Measurements from ENCODE around the gene WDR62.

The WDR62 gene

DNA sequence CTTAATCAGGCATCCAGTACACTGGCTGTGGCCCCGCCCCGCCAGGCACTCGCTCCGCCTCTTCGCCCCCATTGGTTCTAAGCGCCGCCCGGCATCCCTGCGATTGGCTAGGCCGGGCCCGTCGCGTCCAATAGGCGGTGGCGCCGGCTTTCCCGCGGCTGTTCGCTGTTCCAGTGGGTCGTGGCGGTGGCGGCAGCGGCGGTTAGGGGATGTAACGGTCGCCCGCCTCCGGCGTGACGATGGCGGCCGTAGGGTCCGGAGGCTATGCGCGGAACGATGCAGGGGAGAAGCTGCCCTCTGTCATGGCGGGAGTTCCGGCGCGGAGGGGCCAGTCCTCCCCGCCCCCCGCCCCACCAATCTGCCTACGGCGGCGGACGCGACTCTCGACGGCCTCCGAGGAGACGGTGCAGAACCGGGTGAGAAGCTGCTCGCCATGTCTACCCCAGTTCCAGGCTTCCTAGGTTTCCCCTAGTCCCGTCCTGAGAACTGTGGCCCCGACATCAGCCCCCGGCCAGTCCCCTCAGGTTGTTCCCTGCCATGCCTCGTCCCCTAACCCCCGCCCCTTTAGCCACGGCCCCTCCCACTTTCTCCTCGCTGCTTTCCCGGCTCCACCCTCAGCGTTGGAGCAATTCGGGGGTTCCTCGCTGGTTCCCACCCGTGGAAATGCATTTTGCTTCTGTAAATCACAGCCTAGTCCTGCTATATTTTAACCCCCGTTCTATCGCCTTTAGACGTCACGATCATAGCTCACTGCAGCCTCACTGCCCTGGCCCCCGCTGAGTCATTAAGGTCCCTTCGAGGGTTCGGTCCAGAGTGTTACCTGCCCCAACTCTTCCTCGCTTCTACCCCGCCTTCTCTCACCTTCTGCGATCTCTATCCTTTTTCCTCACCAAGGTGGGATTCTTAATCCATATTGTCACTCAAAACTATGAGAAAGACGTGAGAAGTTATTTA lies at the start of gene WDR62:
Gene WDR62, plus strand, starts transcription at position 165 of the 954 bp plus-strand sequence. Its CDS starts 75 bp downstream, at position 240.
- peak; percentile 97 for DNase-seq (ENCODE audit: low read depth, low spot score)

DNA sequence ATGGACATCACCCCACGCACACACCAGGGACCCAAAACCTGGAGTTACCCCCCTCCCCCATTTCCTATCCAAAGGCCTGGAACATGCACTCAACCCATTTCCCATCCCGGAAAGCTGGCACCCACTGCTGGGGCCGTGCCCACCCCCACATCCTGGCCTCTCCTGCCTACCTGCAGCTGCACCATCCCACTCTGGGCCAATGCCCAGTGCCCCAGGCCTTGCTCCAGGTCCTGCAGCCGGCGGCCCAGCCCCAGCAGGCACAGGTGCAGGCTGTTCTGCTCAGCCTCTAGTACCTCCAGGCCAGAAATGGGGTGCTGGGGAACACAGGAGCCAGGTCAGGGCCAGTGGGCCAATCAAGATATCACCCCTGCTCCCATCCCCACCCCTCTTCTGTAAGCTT lies 47.7 kb upstream of the WDR62 start:
- DNase-seq (ENCODE audit: low read depth, low spot score) = no peak

DNA sequence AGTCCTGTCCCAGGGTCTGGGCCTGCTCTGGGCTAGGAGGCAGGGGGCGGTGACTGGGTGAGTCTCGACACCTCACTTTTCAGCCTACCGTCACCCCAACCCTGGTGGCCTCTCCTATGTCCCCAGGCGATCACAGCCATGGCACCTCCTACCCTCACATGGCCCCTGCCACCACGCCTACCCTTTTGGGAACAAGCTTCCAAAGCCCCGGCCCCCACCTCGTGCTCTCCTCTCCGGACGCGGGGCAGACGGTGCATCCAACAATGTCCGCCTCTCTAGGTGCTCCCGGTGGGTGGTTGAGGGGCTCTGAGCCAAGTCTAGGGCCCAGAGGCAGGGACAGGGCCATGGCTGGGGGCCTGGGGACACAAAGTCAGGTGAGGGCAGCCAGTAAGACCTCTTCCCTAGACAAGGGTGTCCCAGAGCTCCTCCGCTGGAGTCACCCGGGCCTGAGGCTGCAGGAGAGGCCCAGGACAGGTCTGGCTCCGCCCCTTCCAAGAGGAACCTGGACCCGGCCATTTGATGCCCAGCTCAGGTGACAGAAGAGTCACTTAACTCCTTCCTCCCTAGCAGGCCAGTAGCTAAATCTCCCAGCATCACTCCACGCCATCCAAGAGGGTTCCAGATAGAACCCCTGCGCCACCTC lies 46.2 kb upstream of the WDR62 start, which contains the start of gene SYNE4:
Gene SYNE4, minus strand, starts transcription at position 478 of the 643 bp plus-strand sequence. Its CDS starts 132 bp downstream, at position 346.
- peak; percentile 79 for DNase-seq (ENCODE audit: low read depth, low spot score)

DNA sequence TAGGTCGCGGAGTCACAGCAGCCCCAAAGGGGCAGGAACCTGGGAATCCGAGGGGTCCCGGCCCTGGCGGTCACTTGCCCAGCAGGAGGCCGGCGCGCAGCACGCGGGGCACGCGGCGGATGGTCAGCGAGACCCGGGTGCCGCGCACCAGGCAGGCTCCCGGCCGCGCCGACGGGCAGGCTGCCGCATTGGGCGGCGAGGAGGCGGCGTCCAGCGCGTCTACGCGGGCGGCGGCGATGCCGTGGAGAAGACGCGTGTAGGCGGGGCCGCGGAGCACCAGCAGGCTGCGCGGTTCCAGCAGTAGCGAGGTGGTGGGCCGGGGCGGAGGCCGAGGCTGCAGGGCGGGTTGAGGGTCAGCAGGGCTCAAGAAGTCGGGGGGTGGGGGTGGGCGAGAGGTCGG lies 45.5 kb upstream of the WDR62 start:
- DNase-seq (ENCODE audit: low read depth, low spot score) = no peak

DNA sequence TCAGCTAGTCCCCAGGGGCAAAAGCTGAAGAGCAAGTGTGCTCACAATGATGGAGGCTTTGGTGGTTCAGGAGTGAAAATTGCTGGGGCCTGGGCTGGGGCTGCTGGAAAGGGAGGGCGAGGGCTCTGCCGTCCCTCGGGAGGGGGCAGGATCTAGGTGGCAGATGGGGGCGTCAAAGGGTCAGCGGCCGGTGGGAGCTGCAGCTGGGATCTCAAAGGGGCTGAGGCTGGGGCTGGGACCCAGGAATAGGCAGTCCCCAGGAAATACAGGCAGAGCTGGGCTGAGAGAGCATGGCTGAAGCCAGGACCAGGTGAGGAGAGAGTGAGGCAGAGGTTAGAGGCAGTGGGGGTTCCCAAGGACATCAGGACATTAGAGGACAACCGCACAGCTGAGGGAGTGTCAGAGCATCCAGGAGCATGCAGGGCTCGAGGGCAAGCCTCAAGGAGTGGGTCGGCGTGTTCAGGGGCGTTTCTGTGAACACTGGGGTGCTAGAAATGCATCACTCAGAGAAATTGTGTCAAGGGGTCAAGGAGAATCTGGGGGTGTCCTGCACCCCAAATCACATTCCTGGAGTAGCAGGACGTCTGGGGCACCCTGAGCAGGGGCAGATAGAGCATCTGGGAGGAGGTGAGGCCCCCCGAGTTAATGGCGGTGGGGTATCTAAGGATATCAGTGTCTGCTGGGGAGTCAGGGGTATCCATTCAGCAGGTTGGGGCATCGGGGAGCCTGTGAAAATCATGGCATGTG lies 44.9 kb upstream of the WDR62 start:
- no peak for DNase-seq (ENCODE audit: low read depth, low spot score)

DNA sequence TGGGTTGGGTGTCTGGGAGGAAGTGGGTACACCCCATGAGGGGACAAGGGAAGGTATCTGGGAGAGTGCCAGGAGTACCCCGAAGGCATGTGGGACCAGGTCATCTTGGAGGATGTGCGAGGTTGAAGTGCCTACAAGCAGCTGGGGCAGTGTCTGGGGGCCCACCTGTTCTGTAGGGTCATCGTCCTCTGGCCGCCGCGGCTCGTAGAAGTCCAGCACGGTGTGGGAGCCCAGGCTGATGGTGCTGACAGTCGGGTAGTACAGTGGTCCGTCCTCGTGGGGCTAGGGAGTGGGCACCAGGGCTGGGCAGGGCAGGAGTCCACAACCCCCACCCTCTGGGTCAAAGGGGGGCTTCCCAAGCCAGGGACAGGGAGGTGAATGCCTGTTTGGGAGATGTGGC lies 44.3 kb upstream of the WDR62 start:
- DNase-seq (ENCODE audit: low read depth, low spot score) = no peak

DNA sequence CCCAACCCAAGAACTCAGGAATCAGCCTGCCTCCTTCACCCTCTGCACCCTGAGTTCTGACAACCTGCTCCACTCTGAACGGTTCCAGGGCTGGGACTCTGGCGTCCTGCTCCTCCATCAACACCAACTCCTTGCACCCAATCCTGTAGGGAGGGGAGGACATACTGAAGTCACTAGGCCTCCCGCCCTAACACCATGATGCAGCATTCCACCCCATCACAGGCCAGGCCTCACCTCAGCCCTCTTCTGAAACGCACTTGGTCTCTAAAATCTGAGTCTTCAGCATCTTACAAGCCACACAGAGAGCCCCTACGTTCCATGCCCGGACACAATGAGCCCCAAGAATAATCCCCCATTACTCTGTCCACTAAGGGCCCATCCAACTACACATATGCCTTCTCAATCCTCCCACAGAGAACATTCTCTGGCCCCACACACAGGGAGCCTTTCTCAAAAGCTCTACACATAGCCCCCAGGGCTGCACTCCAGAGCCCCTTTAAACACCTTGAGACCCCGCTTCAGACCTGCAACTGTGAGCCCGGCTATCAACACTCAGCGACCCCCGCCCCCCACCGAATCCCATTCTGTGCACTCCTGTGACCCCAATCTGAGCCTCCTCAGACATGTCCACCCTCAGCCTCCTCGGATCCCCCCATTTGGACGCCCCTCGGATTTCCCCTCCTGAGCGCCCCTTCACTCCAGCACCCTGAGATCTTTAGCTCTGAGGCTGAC lies 41.3 kb upstream of the WDR62 start:
- no peak for DNase-seq (ENCODE audit: low read depth, low spot score)

DNA sequence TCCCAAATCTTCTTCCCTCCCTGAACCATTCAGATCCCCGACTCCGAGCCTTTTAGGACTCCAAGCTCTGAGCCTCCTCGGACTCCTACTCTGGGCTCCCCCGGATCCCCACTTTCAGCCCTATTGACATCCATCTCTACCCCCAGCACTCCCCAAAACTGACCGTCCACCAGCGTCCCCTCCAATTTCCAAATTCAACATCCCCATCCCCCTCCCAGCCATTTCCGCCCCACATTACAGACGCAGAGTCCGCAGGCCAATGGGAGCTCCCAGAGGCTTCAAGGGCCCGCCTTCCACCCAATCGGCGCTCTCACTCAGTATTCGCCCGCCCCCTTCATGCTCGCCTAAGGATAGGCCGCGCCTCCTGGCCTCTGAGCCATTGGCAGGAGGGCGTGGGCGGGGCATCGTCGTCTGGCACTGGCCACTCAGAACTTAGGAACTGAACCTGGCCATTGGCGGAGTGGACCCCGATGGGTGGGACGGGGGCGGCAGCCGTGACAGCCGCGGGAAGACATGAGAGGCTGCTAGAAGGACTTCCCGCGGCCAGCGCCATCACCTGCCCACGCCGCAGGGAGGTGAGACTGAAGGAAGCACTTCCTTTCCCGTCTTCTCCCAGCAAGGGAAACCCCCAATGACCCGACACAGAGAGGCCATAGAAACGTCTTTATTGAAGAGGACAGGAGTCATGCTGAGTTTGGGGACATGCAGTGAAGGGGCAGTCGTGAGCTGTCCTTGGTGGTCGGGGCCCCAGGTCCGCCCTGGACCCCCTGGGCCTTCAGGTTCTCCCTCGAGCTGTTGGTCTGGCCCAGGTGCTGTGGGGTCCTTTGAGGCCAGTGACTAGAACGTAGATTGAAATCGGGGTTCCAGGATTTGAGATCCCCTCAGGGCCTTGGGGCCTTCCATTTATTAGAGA lies 40.4 kb upstream of the WDR62 start, which contains the start of gene ALKBH6:
Gene ALKBH6, minus strand, starts transcription at position 202 of the 913 bp plus-strand sequence. CDS start 816 bp downstream, outside the sequence.
- peak; percentile 99 for DNase-seq (ENCODE audit: low read depth, low spot score)

DNA sequence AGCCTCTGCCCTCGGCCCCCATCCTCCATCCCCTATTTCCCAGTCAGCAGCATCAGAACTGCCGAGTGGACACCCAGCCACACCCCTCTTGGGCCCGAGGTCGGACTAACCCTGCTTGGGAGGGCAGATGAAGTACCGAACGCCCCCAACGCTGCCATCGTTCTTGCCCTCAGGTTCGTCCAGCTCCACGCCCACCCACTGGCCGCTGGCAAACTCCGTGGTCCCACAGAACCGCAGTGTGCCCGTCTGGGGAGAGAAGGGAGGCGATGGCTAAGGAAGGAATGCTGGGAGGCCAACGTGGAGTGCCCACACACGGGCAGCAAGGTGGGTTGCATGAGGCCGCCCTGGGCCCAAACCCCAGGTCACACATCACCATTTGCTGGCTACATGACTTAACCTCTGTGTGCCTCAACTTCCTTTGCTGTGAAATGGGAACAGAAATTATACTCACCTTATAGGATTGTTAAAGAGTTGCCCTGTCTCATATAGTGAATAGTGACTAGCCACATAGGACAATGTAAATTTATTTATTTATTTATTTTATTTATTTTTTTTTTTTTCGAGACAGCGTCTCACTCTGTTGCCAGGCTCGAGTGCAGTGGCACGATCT lies 35.5 kb upstream of the WDR62 start:
- DNase-seq (ENCODE audit: low read depth, low spot score) = no peak

DNA sequence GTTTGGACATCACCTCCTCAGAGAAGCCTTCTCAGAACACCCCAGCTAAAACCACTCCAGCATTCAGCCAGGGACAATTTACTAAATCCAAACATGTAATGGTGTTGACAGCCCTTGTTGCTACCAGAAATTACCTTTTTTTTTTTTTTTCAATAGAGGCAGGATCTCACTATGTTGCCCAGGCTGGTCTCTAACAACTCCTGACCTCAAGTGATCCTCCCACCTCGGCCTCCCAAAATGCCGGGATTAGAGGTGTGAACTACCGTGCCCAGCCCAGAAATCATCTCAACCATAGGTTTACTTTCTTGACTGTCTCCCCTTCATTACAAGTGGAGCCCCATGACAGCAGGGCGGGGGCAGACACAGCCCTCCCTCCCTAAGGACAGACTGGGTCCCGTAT lies 31.3 kb upstream of the WDR62 start:
- DNase-seq (ENCODE audit: low read depth, low spot score) = no peak

DNA sequence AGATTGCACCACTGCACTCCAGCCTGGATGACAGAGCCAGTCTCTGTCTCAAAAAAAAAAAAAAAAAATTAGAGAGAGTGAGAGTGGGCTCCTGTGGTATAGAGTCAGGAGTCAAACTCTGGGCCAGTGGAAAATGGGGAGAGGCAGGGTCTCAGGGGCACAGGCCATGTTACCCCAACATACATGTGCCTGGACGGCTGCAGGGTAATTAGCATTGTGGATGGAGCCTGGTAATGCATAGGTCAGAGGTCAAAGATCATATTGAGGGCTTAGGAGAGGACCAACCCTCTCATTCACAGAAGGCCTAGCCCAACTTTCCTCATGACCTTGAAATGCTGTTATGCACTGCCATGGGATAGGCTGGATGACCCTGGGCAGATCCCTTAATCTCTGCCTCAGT lies 29.2 kb upstream of the WDR62 start:
- no peak for DNase-seq (ENCODE audit: low read depth, low spot score)

DNA sequence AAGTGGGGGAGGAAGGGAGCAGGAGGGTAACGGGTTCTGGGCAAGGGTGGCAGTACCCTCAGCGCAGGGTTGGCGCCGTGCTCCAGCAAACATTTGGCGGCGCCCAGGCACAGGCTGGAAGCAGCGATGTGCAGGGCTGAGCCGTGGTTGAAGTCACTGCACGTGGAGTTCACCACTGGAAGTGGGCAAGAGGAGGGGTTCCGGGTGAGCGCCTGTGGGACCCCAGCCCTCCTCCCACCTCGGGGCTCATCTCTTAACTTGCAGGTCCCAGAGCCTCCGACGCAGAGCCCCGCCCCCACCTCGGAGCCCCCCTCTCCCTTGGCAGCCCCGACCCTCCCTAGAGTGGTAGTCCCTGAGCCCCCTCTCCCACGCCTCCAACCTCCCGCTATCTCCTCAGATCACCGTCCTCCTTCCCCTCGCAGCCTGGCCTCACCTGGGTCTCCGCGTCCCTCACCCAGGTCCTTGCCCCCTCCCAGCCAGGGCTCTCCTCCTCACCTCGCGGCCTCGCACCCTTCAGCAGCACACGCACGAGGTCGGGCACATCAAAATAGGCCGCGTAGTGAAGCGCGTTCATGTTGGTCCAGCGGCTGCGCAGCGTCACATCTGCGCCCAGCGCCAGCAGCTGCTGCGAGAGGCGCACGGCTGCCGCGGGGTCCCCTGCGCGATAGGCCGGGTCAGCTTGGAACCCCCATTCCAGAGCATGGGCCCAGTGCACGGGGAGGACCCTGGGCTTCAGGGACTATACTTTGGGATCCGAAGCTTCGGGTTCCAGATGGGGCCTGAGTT lies 28.4 kb upstream of the WDR62 start:
- no peak for DNase-seq (ENCODE audit: low read depth, low spot score)

DNA sequence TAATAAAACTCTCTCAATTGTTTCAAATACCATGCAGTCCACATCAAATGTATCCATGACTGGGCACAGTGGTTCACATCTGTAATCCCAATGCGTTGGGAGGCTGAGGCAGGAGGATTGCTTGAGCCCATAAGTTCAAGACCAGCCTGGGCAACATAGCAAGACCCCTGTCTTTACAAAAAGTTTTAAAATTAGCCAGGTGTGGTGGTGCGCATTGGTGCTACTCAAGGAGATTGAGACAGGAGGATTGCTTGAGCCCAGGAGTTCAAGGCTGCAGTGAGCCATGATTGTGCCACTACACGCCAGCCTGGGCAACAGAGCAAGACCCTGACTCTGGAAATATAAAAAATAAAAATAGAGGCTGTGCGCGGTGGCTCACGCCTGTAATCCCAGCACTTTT lies 27.0 kb upstream of the WDR62 start:
- no peak for DNase-seq (ENCODE audit: low read depth, low spot score)

DNA sequence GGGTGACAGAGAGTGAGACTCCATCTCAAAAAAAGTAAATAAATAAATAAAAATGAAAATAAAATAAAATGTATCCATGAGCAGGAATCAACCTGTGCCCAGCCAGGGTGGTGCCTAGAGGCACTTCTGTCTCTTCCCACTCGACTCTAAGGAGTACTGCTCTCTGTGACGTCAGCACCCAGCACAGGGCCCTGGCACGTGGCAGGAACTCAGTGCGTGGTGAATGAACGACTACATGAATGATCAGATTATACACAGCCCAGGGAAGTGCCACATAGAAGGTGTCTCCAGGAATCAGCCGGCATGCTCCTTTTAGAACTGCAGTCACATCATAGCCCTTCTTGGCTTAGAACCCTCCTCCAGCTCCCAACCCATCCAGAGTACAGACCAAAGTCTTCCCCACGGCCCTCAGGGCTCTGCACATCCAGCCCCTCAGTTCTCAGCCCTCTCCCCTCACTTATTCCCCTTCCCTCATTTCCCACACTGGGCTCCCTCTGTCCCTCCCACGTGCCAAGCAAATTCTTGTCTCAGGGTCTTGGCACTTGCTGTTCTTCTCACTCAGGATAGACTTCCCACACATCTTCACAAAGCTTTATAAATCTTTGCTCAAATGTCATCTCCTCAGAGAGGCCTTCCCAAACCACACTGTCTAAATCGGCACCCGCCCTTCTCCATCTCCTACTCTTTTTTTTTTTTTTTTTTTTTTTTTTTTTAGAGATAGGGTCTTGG lies 26.2 kb upstream of the WDR62 start:
- DNase-seq (ENCODE audit: low read depth, low spot score) = no peak

DNA sequence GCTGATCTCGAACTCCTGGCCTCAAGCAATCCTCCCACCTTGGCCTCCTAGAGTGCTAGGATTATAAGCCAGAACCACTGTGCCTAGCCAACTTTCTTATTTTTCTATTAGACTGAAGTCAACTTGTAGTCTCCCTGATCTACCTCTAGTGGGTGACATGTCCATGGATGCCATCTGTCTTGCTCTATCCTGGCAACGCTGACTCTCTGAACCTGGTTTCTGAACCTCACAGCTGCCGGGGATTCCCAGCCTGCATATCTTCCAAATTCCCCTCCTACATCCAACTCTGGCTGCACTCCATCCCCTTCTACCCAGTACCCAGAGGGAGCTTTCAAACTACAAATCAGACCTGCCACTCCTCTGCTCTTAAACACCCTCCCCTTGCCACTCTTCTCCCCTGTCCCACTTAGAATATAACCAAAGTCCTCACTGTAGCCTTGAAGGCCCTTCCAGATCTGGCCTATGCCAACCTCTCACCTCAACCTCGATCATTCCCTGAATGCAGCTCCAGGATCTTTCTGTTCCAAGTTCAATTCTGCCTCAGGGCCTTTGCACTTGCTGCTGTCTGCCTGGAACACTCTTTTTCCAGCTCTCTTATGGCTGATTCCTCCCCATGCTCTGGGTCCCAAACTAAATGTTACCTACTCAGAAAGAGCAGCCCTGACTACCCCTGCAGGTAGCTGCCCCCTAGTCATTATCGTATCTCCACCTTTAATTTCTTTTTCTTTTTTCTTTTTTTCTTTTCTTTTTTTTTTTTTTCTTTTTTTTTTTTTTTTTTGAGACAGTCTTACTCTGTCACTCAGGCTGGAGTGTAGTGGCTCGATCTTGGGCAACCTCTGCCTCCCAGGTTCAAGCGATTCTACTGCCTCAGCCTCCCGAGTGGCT lies 24.2 kb upstream of the WDR62 start:
- DNase-seq (ENCODE audit: low read depth, low spot score) = no peak

DNA sequence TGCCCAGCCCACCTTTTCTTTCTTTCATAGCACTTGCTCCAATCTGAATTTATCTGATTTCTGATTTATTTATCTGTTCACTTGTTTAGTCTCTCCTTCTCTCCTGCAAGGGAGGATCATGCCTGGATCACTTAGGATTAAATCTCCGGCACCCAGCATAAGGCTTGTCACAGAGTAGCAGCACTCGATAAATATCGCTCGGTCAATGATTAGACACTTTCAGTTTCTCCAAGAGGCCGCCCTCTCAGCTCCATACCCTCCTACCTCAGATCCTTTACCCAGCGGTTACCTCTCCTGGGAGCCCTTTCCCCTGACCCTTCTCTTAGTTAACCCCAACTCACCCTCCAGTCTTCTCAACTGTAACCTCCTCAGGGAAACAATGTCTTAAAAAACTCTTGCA lies 23.4 kb upstream of the WDR62 start:
- DNase-seq (ENCODE audit: low read depth, low spot score) = no peak

Data from ELF-1 (cell line).